Measurements from ENCODE around the gene GUCY1A1. TPM values are rescaled to one million over a fixed set of nuclear protein-coding genes. Genes with fewer than 3 reads are reported as not detected.

GUCY1A1 gene
- total RNA-seq, 4 donors from 2014 or later, result 50.3 to 73.7 (median 57.8) TPM

DNA sequence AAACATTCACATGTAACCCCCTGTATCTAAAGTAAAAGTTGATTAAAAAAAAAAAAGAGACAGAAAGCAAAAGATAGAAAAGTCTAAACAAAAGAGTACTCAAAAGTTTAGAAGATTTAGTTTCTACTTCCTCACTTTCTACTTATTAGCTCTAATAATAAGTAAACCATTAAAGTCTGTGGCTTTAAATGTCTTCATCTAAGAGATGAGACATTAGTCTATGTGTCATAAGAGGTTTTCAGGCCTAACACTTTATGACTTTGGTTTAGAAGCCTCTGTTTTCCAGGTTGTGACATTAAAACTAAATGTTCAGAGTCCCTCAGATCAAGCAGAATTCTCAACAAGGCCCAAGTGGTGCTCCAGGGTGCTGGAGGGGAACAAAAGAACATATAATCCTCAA lies 42.2 kb upstream of the GUCY1A1 start:
- no peaks in the 10 kb centered on the region for H3K27me3 ChIP-seq
- intact Hi-C loops (cut with DNase I), result no loop called here
- H3K36me3 ChIP-seq, result no peaks in the 10 kb centered on the region
- peaks cover 0 to 7% (median 4%) of the 10 kb centered on the region in 4 donors for H3K4me1 ChIP-seq
- TF ChIP-seq EP300 (IDR thresholded peaks at IDR 0.05) (no peak), POLR2A (IDR thresholded peaks at IDR 0.05; ENCODE audit: low read depth) (no peak), POLR2AphosphoS5 (IDR thresholded peaks at IDR 0.05) (no peak)
- TF ChIP-seq, protein P1, sequence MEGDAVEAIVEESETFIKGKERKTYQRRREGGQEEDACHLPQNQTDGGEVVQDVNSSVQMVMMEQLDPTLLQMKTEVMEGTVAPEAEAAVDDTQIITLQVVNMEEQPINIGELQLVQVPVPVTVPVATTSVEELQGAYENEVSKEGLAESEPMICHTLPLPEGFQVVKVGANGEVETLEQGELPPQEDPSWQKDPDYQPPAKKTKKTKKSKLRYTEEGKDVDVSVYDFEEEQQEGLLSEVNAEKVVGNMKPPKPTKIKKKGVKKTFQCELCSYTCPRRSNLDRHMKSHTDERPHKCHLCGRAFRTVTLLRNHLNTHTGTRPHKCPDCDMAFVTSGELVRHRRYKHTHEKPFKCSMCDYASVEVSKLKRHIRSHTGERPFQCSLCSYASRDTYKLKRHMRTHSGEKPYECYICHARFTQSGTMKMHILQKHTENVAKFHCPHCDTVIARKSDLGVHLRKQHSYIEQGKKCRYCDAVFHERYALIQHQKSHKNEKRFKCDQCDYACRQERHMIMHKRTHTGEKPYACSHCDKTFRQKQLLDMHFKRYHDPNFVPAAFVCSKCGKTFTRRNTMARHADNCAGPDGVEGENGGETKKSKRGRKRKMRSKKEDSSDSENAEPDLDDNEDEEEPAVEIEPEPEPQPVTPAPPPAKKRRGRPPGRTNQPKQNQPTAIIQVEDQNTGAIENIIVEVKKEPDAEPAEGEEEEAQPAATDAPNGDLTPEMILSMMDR (IDR thresholded peaks at IDR 0.05), result no peak
- no peak overlapping the region for H3K27ac ChIP-seq (replicated peaks in 1 of 4)
- DNase-seq (ENCODE audit: extremely low spot score), result no peak
- no peak overlapping the region for H3K4me3 ChIP-seq
- H3K9me3 ChIP-seq, result no peaks in the 10 kb centered on the region

GRCh38 chr4:155626561-155626960 lies 40.1 kb upstream of the GUCY1A1 start:
- no peaks in the 10 kb centered on the region for H3K9me3 ChIP-seq
- no peak overlapping the region for H3K4me3 ChIP-seq
- H3K27me3 ChIP-seq, result no peaks in the 10 kb centered on the region
- WGBS, result 94% methylated on average over 3 of the region's 3 CpGs
- H3K36me3 ChIP-seq, result no peaks in the 10 kb centered on the region
- TF ChIP-seq, protein P1 (IDR thresholded peaks at IDR 0.05), result no peak
- TF ChIP-seq POLR2A (IDR thresholded peaks at IDR 0.05; ENCODE audit: low read depth) (no peak), POLR2AphosphoS5 (IDR thresholded peaks at IDR 0.05) (no peak)
- H3K4me1 ChIP-seq, result peaks cover 0 to 14% (median 9%) of the 10 kb centered on the region in 4 donors
- intact Hi-C loops (cut with DNase I), result no loop called here
- DNase-seq (ENCODE audit: extremely low spot score), result no peak
- H3K27ac ChIP-seq (replicated peaks in 1 of 4), result no peak overlapping the region

DNA sequence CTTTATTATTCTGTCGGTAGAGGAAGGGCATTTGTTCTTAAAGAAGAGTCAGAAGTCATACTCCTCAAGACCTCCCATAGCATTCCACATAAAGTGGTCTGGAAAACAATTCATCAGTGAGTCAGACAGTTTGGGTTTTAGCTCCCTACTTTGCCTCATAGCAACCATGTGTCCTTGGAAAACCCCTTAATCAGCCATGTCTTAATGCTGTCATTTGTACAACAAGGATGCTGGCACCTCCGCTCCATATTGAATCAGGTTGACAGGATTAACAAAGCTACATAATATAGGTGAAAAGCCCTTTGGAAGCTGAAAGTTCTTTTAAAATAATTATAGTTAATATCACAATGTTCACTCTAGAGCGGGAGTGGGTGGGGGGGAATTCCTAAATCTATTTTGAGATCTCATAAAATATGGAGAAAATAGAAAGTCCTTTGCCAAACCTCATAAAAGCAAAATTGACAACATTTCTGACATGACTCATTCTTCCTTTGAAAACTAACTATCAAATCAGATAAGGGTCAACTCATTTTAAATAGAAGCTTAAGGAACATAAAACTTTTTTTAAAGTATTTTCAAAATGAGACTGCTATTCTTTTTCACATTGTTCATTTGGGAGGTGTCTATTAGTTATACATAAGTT lies 37.3 kb upstream of the GUCY1A1 start:
- H3K4me3 ChIP-seq, result no peak overlapping the region
- H3K27ac ChIP-seq (replicated peaks in 1 of 4), result no peak overlapping the region
- peaks cover 0 to 14% (median 9%) of the 10 kb centered on the region in 4 donors for H3K4me1 ChIP-seq
- no peaks in the 10 kb centered on the region for H3K27me3 ChIP-seq
- no peak for DNase-seq (ENCODE audit: extremely low spot score)
- no peaks in the 10 kb centered on the region for H3K9me3 ChIP-seq
- TF ChIP-seq, protein P1 (IDR thresholded peaks at IDR 0.05), result no peak
- TF ChIP-seq POLR2A (IDR thresholded peaks at IDR 0.05; ENCODE audit: low read depth) (no peak), EP300 (IDR thresholded peaks at IDR 0.05) (no peak), POLR2AphosphoS5 (IDR thresholded peaks at IDR 0.05) (no peak)
- no peaks in the 10 kb centered on the region for H3K36me3 ChIP-seq
- intact Hi-C loops (cut with DNase I), result no loop called here
- 76% methylated on average over 3 of the region's 3 CpGs for WGBS

- H3K27ac ChIP-seq (replicated peaks in 1 of 4), result no peak overlapping the region
- DNase-seq (ENCODE audit: extremely low spot score), result no peak
- intact Hi-C loops (cut with DNase I), result no loop called here
Measured at GRCh38 chr4:155629956-155630355, 36.7 kb upstream of the GUCY1A1 start.

More at GRCh38 chr4:155629956-155630355, 36.7 kb upstream of the GUCY1A1 start:
- WGBS, result 55% methylated on average over 1 of the region's 1 CpG
- Histone ChIP-seq H3K9me3 (no peaks in the 10 kb centered on the region), H3K27me3 (no peaks in the 10 kb centered on the region), H3K36me3 (no peaks in the 10 kb centered on the region), H3K4me3 (no peak overlapping the region), H3K4me1 (peaks cover 0 to 14% (median 9%) of the 10 kb centered on the region in 4 donors)
- TF ChIP-seq EP300 (IDR thresholded peaks at IDR 0.05), result no peak
- TF ChIP-seq POLR2A (IDR thresholded peaks at IDR 0.05; ENCODE audit: low read depth), result no peak
- TF ChIP-seq, protein P1 (IDR thresholded peaks at IDR 0.05), result no peak
- TF ChIP-seq POLR2AphosphoS5 (IDR thresholded peaks at IDR 0.05), result no peak

Measured in esophagus muscularis mucosa (tissue), 4 donors.